GM12878 (cell line): ENCODE data around the gene TMEM235. TPM values are rescaled to one million over a fixed set of nuclear protein-coding genes. Genes with fewer than 3 reads are reported as not detected.

ENCODE experiments used
- ATAC-seq: fragments of 200-7000 bp; cut with Tn5 transposase; 3 replicates; pipeline ENCODE4 v1.9.1; 2020; ENCODE audit warnings: mild to moderate bottlenecking, moderate library complexity
- BruUV-seq: library from RNA; stranded (reverse); fragments of 400-500 nt; replicated peaks from 2 replicates; lab custom pipeline; 2021; lab: Mats Ljungman, UMichigan
- CTCF ChIA-PET: fragments of 300-600 bp; sonication (Branson Sonifier 250); formaldehyde crosslinking; extraction: SDS; loops from one replicate; lab custom pipeline; 2021; ENCODE audit warnings: inconsistent platforms; lab: Yijun Ruan, JAX
- POLR2A ChIA-PET: fragments of 350-600 bp; formaldehyde crosslinking; extraction: SDS; loops from one replicate; lab custom pipeline; 2021; ENCODE audit warnings: inconsistent platforms; lab: Charles Lee
- RAD21 ChIA-PET: fragments of 300-600 bp; sonication (Branson Sonifier 250); formaldehyde crosslinking; loops from one replicate; lab custom pipeline; 2023; ENCODE audit warnings: antibody characterized with exemption; ENCODE audit not compliant: unreplicated experiment; lab: Charles Lee
- SMC1A ChIA-PET: fragments of 300-600 bp; sonication (Branson Sonifier 250); formaldehyde crosslinking; loops from one replicate; lab custom pipeline; 2023; ENCODE audit not compliant: unreplicated experiment, uncharacterized antibody; lab: Charles Lee
- DNase-seq: peaks from one replicate; pipeline ENCODE4 v3.0.0-alpha.2; 2011; ENCODE audit warnings: low read depth, low spot score
- FAIRE-seq: peaks from 3 replicates; lab custom pipeline; 2011; peaks lifted over from hg19 to GRCh38; lab: Jason Lieb, UNC
- H2AFZ ChIP-seq: 2 replicates; pipeline ENCODE4 v1.6.0; 2011; ENCODE audit warnings: low read depth, low read length, control low read depth; ENCODE audit not compliant: control insufficient read depth
- H3K27ac ChIP-seq: 2 replicates; pipeline ENCODE4 v1.5.1; 2011; ENCODE audit warnings: control low read depth; ENCODE audit not compliant: control insufficient read depth, insufficient read depth
- H3K27me3 ChIP-seq, 2 experiments: replicated peaks in 1 of 2; 2 replicates each; pipeline versions ENCODE4 v1.6.0 to v1.6.1; 2011; ENCODE audit warnings: low read length in 1 of 2; ENCODE audit not compliant: control insufficient read depth in 2 of 2, insufficient read depth in 2 of 2
- H3K36me3 ChIP-seq, 2 experiments: 2 replicates each; pipeline ENCODE4 v1.5.1; 2011; ENCODE audit warnings: low read length in 1 of 2; ENCODE audit not compliant: control insufficient read depth in 2 of 2, insufficient read depth in 2 of 2
- H3K4me1 ChIP-seq: 2 replicates; pipeline ENCODE4 v1.6.1; 2011; ENCODE audit warnings: mild to moderate bottlenecking, low read length, moderate library complexity, mixed read lengths; ENCODE audit not compliant: control insufficient read depth, insufficient read depth
- H3K4me2 ChIP-seq: 2 replicates; pipeline ENCODE4 v1.6.0; 2011; ENCODE audit warnings: control low read depth; ENCODE audit not compliant: control insufficient read depth, insufficient read depth
- H3K4me3 ChIP-seq: fragments of 200-600 bp; sonication (generic); 2 replicates; pipeline ENCODE4 v1.5.1; 2016
- H3K79me2 ChIP-seq: 2 replicates; pipeline ENCODE4 v1.6.0; 2011; ENCODE audit warnings: low read length; ENCODE audit not compliant: control insufficient read depth, insufficient read depth
- H3K9ac ChIP-seq: 2 replicates; pipeline ENCODE4 v1.8.0; 2011; ENCODE audit warnings: low read length, control low read depth, mixed read lengths; ENCODE audit not compliant: control insufficient read depth, insufficient read depth
- H3K9me3 ChIP-seq: replicated peaks from 3 replicates; pipeline ENCODE4 v1.5.1; 2011; ENCODE audit warnings: mild to moderate bottlenecking, low read length; ENCODE audit not compliant: control insufficient read depth, insufficient read depth
- H4K20me1 ChIP-seq: 2 replicates; pipeline ENCODE4 v1.6.0; 2011; ENCODE audit not compliant: control insufficient read depth, insufficient read depth
- CEBPB ChIP-seq, 2 experiments: fragments of 150-350 bp in 1 of 2; IDR thresholded peaks; 2 replicates each; pipeline ENCODE4 v1.6.1; 2012 to 2014; ENCODE audit warnings: low read depth in 2 of 2, low read length in 2 of 2, borderline replicate concordance in 1 of 2, inconsistent platforms in 1 of 2
- CREM ChIP-seq: IDR thresholded peaks from 2 replicates; pipeline ENCODE4 v1.6.1; 2014; ENCODE audit warnings: antibody characterized with exemption, low read depth
- ESRRA ChIP-seq: IDR thresholded peaks from 2 replicates; pipeline ENCODE4 v1.6.1; 2012; ENCODE audit warnings: mild to moderate bottlenecking, low read length, improper control_type of control experiment
- ETV6 ChIP-seq, 2 experiments: fragments of 450-650 bp in 1 of 2; IDR thresholded peaks in 1 of 2; conservative IDR thresholded peaks in 1 of 2; 2 replicates each; pipeline ENCODE4 v1.6.1; 2014; ENCODE audit warnings: antibody characterized with exemption in 1 of 2, borderline replicate concordance in 1 of 2, low read depth in 1 of 2, mild to moderate bottlenecking in 1 of 2, moderate library complexity in 1 of 2
- FOXM1 ChIP-seq: IDR thresholded peaks from 2 replicates; pipeline ENCODE4 v1.6.1; 2012; ENCODE audit warnings: low read depth, mild to moderate bottlenecking, inconsistent platforms, low read length, moderate library complexity
- HDAC2 ChIP-seq: fragments of 200-600 bp; sonication (generic); IDR thresholded peaks from 2 replicates; pipeline ENCODE4 v1.6.1; 2017
- KDM1A ChIP-seq: fragments of 200-600 bp; sonication (generic); IDR thresholded peaks from 2 replicates; pipeline ENCODE4 v1.6.1; 2016; ENCODE audit warnings: borderline replicate concordance
- NFXL1 ChIP-seq: fragments of 450-650 bp; IDR thresholded peaks from 2 replicates; pipeline ENCODE4 v1.6.1; 2017; ENCODE audit warnings: antibody characterized with exemption, mild to moderate bottlenecking, borderline replicate concordance
- RFX5 ChIP-seq: IDR thresholded peaks from 2 replicates; pipeline ENCODE4 v1.6.1; 2011; ENCODE audit warnings: low read depth, low read length, improper control_type of control experiment
- SMC3 ChIP-seq: IDR thresholded peaks from 2 replicates; pipeline ENCODE4 v1.6.1; 2011; ENCODE audit warnings: low read length, improper control_type of control experiment, borderline replicate concordance
- SP1 ChIP-seq: IDR thresholded peaks from one replicate; pipeline ENCODE4 v1.6.1; 2011; ENCODE audit warnings: low read depth, low read length
- STAT3 ChIP-seq: IDR thresholded peaks from 2 replicates; pipeline ENCODE4 v1.6.1; 2011; ENCODE audit warnings: low read depth, low read length, improper control_type of control experiment
- SUPT20H ChIP-seq: IDR thresholded peaks from 2 replicates; pipeline ENCODE4 v1.6.1; 2011; ENCODE audit warnings: low read depth, mild to moderate bottlenecking, low read length, moderate library complexity, borderline replicate concordance; ENCODE audit not compliant: control insufficient read depth
- WGBS: methylation state at CpG from one replicate; pipeline ENCODE4 v1.1.6; 2016; ENCODE audit warnings: low lambda C conversion rate; ENCODE audit not compliant: insufficient replicate concordance, insufficient coverage; ENCODE audit errors: missing lambda C conversion rate; 5-methylcytosine and 5-hydroxymethylcytosine counted together
- in situ Hi-C: fragments of 300-500 bp; cut with MboI; formaldehyde crosslinking; loops from 9 replicates; pipeline ENCODE4 v1.14.3; 2018; ENCODE audit warnings: mixed read lengths
- intact Hi-C: fragments of 100-400 bp; cut with micrococcal nuclease; formaldehyde crosslinking; loops from one replicate; pipeline ENCODE4 v1.14.2; 2022; ENCODE audit not compliant: unreplicated experiment
- polyA plus RNA-seq, 11 experiments: library from polyadenylated mRNA; depleted of rRNA in 4 of 11; unstranded in 6 of 11; stranded (reverse) in 5 of 11; fragments of >200 nt; fragmentation: Nextera tagmentation in 4 of 11; fragmentation: Illumina TruSeq in 1 of 11; extraction: Ambion mirVana in 4 of 11; extraction: Trizol in 1 of 11; gene quantifications; 1 replicate in 1 of 11; 2 replicates in 10 of 11; pipeline versions ENCODE4 v1.2.1 to v1.2.3, GENCODE V29; 2011 to 2016; ENCODE audit warnings: inconsistent platforms in 2 of 11, missing spikeins in 2 of 11, low read depth in 1 of 11
- total RNA-seq, 4 experiments: library from RNA; depleted of rRNA in 3 of 4; stranded (reverse); fragments of >200 nt in 3 of 4; fragmentation: Illumina TruSeq in 1 of 4; extraction: Trizol in 1 of 4; gene quantifications; 2 replicates each; pipeline versions ENCODE4 v1.2.1 to v1.2.3, GENCODE V29; 2013 to 2021
- TF ChIP-seq, protein P1 (sequence below): fragments of 450-650 bp; IDR thresholded peaks from 2 replicates; pipeline ENCODE4 v1.6.1; 2017; ENCODE audit warnings: borderline replicate concordance
- TF ChIP-seq, protein P2 (sequence below): fragments of 450-650 bp; IDR thresholded peaks from 2 replicates; pipeline ENCODE4 v1.6.1; 2016; ENCODE audit warnings: mild to moderate bottlenecking, moderate library complexity, borderline replicate concordance
- TF ChIP-seq, protein P3 (sequence below): fragments of 150-350 bp; IDR thresholded peaks from 2 replicates; pipeline ENCODE4 v1.6.1; 2014; ENCODE audit warnings: mild to moderate bottlenecking, low read depth, low read length

Gene TMEM235
- total and polyA plus RNA-seq, 10 of the 15 experiments (the other 5 are each of a cell fraction or from before 2014, with no cell fraction given), result not detected

DNA sequence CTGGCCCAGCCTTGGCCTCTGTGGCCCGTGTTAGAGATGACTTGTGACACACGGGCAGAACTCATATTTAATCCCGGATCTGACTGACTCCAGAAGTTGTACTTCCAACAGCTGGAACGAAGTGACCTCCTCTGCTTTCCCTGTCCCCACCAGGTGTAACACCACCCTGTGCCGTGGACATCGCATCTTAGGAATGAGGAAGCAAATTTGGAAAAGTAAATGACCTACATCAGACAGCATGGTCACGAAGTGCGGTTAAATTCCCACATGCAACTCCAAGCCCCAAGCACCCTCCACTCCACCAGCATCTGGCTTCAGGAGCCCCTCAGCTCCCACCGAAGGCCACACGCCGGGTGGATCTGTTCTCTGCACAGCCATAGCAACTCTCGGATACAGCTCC is 47.5 kb upstream of the TMEM235 start:
- H3K4me1 ChIP-seq, result peaks cover 15% of the 10 kb centered on the region; the same call in 1 of the 2 replicates
- H3K27ac ChIP-seq, result no peak overlapping the region
- H4K20me1 ChIP-seq, result no peaks in the 10 kb centered on the region
- H3K4me3 ChIP-seq, result no peak overlapping the region
- peaks cover 7 to 8% of the 10 kb centered on the region in 2 experiments; a peak in 3 of 4 replicates for H3K36me3 ChIP-seq
- ChIA-PET RAD21 (interaction anchor here (0.7 kb wide), 1 partner anchor 59 kb away, joined by 3 read pairs; no protein-coding TSS in a partner anchor), SMC1A (interaction anchor here (0.5 to 1.2 kb wide), 3 partner anchors 37 to 99 kb away, joined by 3 to 4 read pairs (median 3); no protein-coding TSS in a partner anchor), POLR2A (interaction anchor here (0.6 to 0.8 kb wide), 2 partner anchors 98 to 164 kb away, joined by 3 read pairs; no protein-coding TSS in a partner anchor), CTCF (interaction anchor here (0.6 to 1.2 kb wide), 7 partner anchors 8 to 100 kb away, joined by 3 to 5 read pairs (median 3); no protein-coding TSS in a partner anchor)
- H3K79me2 ChIP-seq, result peaks cover 33% of the 10 kb centered on the region
- FAIRE-seq (no peak), ATAC-seq (no peak), DNase-seq (no peak)
- TF ChIP-seq ETV6 (conservative IDR thresholded peaks at IDR 0.05 in 1 of 2, IDR thresholded peaks at IDR 0.05 in 1 of 2; ENCODE audit: borderline replicate concordance in 1 of 2, low read depth in 1 of 2), result no peak
- TF ChIP-seq CEBPB (IDR thresholded peaks at IDR 0.05; ENCODE audit: borderline replicate concordance in 1 of 2, low read depth in 2 of 2, low read length in 2 of 2), result no peak
- TF ChIP-seq, protein P1, sequence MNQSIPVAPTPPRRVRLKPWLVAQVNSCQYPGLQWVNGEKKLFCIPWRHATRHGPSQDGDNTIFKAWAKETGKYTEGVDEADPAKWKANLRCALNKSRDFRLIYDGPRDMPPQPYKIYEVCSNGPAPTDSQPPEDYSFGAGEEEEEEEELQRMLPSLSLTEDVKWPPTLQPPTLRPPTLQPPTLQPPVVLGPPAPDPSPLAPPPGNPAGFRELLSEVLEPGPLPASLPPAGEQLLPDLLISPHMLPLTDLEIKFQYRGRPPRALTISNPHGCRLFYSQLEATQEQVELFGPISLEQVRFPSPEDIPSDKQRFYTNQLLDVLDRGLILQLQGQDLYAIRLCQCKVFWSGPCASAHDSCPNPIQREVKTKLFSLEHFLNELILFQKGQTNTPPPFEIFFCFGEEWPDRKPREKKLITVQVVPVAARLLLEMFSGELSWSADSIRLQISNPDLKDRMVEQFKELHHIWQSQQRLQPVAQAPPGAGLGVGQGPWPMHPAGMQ, result no peak
- TF ChIP-seq KDM1A, result no peak
- no peak for TF ChIP-seq NFXL1
- TF ChIP-seq ESRRA, result no peak
- no peak for TF ChIP-seq SP1
- TF ChIP-seq, protein P2, sequence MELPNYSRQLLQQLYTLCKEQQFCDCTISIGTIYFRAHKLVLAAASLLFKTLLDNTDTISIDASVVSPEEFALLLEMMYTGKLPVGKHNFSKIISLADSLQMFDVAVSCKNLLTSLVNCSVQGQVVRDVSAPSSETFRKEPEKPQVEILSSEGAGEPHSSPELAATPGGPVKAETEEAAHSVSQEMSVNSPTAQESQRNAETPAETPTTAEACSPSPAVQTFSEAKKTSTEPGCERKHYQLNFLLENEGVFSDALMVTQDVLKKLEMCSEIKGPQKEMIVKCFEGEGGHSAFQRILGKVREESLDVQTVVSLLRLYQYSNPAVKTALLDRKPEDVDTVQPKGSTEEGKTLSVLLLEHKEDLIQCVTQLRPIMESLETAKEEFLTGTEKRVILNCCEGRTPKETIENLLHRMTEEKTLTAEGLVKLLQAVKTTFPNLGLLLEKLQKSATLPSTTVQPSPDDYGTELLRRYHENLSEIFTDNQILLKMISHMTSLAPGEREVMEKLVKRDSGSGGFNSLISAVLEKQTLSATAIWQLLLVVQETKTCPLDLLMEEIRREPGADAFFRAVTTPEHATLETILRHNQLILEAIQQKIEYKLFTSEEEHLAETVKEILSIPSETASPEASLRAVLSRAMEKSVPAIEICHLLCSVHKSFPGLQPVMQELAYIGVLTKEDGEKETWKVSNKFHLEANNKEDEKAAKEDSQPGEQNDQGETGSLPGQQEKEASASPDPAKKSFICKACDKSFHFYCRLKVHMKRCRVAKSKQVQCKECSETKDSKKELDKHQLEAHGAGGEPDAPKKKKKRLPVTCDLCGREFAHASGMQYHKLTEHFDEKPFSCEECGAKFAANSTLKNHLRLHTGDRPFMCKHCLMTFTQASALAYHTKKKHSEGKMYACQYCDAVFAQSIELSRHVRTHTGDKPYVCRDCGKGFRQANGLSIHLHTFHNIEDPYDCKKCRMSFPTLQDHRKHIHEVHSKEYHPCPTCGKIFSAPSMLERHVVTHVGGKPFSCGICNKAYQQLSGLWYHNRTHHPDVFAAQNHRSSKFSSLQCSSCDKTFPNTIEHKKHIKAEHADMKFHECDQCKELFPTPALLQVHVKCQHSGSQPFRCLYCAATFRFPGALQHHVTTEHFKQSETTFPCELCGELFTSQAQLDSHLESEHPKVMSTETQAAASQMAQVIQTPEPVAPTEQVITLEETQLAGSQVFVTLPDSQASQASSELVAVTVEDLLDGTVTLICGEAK, result no peak
- no peak for TF ChIP-seq RFX5
- no peak for TF ChIP-seq SUPT20H
- TF ChIP-seq, protein P3, sequence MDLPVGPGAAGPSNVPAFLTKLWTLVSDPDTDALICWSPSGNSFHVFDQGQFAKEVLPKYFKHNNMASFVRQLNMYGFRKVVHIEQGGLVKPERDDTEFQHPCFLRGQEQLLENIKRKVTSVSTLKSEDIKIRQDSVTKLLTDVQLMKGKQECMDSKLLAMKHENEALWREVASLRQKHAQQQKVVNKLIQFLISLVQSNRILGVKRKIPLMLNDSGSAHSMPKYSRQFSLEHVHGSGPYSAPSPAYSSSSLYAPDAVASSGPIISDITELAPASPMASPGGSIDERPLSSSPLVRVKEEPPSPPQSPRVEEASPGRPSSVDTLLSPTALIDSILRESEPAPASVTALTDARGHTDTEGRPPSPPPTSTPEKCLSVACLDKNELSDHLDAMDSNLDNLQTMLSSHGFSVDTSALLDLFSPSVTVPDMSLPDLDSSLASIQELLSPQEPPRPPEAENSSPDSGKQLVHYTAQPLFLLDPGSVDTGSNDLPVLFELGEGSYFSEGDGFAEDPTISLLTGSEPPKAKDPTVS, result no peak
- no peak for TF ChIP-seq SMC3
- no peak for TF ChIP-seq STAT3
- no peak for TF ChIP-seq CREM
- no peak for TF ChIP-seq FOXM1
- TF ChIP-seq HDAC2, result no peak
- H2AFZ ChIP-seq, result no peak overlapping the region
- H3K4me2 ChIP-seq, result no peak overlapping the region
- H3K27me3 ChIP-seq, result no peaks in the 10 kb centered on the region
- H3K9ac ChIP-seq, result no peak overlapping the region
- intact Hi-C loops (no loop called here), in situ Hi-C loops (no loop called here)
- BruUV-seq, result TSS peak; percentile 41
- no peaks in the 10 kb centered on the region for H3K9me3 ChIP-seq
- 89% methylated on average over 12 of the region's 12 CpGs for WGBS
